HEK293T (cell line): ENCODE data around the gene WDR73.
"Not testable (repeated sequence)": the region's sequence is repeated elsewhere in the genome, so short reads cannot be mapped to it uniquely, and the experiment has no call there.

ENCODE experiments used
- FOXA1 ChIP-seq: fragments of 450-650 bp; IDR thresholded peaks from 2 replicates; pipeline ENCODE4 v1.6.1; 2016; ENCODE audit warnings: mild to moderate bottlenecking
- FOXM1 ChIP-seq: fragments of 450-650 bp; IDR thresholded peaks from 2 replicates; pipeline ENCODE4 v1.6.1; 2017; ENCODE audit warnings: mild to moderate bottlenecking, borderline replicate concordance
- L3MBTL2 ChIP-seq: fragments of 450-650 bp; conservative IDR thresholded peaks from 2 replicates; pipeline ENCODE4 v1.6.1; 2016; ENCODE audit warnings: mild to moderate bottlenecking
- SUZ12 ChIP-seq: fragments of 450-650 bp; IDR thresholded peaks from 2 replicates; pipeline ENCODE4 v1.6.1; 2016; ENCODE audit warnings: mild to moderate bottlenecking
- ZNF384 ChIP-seq: fragments of 450-650 bp; IDR thresholded peaks from 2 replicates; pipeline ENCODE4 v1.6.1; 2016

DNA sequence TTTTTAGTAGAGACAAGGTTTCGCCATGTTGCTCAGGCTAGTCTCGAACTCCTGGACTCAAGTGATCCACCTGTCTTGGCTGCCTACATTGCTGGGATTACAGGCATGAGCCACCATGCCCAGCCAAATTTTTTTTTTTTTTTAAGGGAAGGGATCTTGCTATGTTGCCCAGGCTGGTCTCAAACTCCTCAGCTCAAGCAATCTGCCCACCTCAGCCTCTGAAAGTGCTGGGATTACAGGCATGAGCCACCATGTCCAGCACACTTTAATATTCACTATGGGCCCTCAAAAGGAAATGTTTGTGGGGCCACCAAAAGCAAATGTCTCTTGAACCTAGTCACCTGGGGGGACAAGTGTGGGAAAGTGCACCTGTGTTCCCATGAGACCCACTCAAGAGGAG, 11.4 kb downstream of the WDR73 start:
- TF ChIP-seq FOXM1, FOXA1, ZNF384, SUZ12, L3MBTL2: not testable (repeated sequence)
